Measurements from ENCODE around the gene ADGRD2.

ADGRD2 gene

DNA sequence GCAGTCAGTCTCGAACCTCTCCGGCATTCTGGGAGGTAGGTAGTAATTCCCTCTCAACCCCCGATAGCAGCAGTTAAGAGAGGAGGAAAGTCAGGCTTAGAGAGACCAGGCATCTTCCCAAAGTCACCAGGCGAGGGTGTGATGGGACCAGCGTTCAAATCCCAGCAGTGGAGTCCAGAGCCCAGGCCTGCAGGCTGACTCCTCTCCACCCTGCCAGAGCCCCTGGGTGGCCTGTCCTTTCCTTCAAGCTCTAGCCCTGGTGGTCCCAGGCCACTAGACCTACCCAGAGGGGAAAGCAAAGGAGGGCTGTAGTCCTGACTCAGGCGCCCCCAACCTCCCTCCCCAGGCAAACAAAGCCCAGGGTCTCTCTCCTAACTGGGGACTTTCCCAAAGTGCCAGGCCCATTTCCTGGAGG lies 61.2 kb downstream of the ADGRD2 start:
- no peak for DNase-seq (ENCODE audit: low read depth)

DNA sequence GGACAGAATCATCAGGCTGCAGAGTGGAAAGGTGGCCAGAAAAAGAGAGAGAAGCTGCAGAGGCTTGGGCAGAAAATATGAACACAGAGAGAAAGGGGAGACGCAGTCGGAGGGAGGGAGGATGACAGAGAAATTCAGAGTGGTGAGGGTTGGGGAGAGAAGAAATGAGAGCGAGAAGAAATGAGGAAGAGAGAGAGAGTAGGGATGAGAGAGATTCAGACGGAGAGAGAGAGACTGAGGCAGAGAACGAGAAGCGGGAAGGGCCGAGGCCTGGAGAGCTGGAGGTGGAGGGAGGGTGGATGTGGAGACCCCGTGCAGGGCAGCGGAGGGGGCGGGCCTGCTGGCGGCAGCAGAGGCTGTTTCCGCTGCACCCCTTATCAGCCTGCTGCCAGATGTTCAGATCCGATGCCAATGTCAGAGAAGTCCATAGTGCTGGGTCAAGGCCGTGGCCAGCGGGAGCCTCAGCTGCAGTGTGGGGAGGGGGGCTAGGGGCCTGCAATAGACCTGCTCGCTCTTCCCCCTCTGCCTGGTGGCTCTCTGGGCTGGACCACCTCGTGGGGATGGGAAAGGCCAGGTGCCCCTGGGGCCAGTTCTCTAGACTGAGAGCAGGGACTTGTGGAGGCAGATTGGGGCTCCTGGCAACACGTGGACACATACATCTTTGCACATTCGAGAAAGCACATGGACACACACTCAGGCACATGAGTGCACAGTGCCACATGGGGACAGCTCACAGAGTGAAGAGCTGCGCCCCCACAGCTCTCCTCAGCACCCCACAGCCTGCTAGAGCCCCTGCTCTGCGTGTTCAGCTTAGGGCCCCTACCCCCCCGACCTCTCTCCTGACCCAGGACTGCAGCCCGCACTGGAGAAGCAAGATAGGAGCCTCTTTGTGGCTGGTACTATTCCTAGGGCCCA lies 61.9 kb downstream of the ADGRD2 start:
- no peak for DNase-seq (ENCODE audit: low read depth)

DNA sequence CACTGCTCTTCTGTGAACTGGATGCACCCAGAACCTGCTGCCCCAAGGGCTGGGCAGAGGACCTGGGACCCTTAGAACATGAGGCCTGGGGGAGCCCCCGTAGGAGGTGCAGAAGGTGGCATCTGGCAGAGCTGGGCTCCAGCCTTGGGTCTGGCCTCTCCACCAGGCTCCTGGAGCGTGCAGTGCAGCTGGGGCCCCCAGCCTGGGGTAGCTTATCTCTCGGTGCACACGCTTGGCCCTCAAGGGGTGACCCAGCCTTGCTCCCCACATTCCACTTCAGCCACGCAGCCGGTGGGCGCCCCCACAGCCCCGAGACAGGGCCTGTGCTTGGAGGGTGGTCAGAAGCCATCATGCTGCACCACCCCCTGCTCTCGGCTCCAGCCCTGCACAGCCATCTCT lies 62.6 kb downstream of the ADGRD2 start:
- no peak for DNase-seq (ENCODE audit: low read depth)

DNA sequence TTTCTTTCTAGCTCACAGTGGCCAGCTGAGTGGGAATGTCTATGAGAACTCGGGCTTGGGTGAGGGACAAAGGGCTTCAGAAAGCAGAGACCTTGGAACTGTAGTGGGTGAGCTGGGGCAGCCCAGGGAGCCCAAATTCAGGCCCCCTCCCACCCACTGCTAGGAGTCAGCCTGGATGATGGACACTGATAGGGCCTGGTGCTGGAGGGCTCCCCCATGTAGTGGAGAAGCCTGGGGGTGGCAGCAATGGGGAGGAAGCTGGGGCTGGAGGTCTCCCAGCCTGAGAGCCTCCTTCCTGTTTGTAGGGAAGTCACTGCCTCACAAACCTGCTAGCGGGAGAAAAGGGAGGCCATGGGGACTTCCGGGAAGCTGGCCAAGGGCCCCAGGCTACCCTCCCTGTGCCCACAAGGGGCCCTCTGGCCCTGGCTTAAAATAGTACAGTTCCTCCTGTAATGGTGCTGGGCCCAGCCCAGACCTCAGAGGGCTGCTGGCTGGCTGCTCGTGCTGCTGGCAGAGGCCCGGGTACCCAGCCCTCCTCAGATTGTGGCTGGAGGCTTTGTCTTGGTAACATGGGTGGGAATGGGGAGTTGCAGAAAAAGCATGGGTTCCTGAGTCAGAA lies 63.2 kb downstream of the ADGRD2 start:
- no peak for DNase-seq (ENCODE audit: low read depth)

DNA sequence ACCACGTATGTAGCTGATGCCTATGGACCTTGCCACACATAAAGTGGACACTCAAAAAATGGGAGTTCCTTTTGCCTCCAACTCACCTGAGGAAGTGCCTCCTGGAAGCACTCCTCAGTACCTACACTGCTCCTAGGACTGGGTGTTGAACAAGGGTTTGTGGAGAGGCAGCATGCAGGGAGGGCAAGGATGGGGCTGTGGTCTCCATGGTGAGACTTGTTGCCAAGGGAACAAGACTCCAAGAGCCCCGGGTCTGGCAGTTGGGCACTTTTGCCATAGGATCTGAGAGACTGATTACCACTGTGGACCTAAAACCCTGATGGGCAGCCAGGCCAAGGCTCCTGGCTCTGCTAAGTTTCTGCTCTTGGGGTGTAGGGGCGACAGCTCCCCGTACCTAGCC lies 63.9 kb downstream of the ADGRD2 start:
- DNase-seq (ENCODE audit: low read depth): no peak

DNA sequence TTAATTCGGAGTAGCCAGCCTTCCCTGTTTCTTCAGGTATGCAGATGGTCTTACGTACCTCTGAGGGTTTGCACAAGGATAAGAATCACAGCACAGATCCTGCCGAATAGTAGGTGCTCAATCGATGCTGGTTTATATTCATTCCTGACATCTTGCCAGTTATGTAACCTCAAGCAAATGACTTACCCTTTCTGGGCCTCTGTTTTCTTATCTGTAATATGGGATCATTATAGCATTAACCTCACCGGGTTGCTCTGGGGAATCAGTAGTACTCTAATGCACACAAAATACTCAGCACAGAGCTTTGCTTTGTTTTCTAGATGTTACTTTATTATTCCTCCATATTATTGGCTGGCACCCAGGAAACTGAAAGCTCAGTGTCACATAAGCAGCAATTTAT lies 64.6 kb downstream of the ADGRD2 start:
- no peak for DNase-seq (ENCODE audit: low read depth)

DNA sequence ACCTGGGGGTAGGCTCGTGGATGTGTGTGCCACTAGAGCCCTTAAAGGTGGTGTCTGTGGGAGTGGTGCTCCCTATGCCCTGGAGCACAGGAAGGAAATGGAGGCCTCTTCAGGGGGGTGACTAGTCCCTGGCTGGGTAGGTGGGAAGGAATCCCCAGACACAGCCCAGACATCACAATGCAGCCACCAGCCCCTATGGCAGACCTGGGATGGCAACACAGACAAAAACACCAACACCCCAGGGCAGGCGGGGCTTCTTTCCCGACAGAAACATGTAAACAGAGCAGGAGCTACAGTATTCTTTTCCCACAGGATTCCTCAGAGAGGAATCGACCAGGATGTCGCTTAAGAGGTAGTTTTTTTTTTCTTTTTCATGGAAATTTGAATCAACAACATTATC lies 67.3 kb downstream of the ADGRD2 start:
- no peak for DNase-seq (ENCODE audit: low read depth)

DNA sequence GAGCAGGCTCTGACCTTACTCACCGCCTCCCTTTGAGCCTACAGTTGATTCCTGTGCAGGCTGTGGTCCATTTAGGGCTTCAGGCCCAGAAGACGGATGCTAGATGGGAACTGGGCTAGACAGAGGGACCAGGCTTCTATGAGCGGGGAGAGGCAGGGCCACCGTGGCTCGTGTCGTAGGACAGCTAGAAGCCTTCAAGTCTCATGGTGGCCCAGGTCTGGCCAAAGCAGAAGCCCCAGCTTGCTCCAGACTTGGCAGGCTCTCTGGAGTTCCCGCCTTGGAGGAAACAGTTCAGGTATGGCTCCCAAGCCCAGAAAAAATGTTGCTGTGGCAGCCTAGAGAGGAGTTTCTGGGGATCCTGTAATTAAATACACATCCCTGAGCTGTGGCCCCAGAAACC lies 67.9 kb downstream of the ADGRD2 start:
- no peak for DNase-seq (ENCODE audit: low read depth)

DNA sequence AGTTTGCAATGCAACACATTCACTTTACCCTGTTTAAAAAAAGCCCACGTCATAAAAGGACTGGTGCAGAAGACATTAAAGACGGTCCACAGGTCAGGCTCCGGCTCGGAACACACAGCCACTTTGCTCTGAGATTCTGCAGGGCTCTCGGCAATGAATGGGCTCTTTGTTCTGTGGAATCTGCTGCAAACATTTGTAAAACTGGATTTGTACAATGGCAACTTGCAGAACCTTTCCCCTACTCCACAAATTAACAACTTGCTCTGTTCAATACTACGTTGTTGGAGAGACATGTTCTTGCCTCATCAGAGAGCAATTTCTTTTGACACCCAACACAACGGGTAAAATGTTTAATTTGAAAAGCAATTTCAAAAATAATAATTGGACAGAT lies 70.0 kb downstream of the ADGRD2 start:
- no peak for DNase-seq (ENCODE audit: low read depth)

DNA sequence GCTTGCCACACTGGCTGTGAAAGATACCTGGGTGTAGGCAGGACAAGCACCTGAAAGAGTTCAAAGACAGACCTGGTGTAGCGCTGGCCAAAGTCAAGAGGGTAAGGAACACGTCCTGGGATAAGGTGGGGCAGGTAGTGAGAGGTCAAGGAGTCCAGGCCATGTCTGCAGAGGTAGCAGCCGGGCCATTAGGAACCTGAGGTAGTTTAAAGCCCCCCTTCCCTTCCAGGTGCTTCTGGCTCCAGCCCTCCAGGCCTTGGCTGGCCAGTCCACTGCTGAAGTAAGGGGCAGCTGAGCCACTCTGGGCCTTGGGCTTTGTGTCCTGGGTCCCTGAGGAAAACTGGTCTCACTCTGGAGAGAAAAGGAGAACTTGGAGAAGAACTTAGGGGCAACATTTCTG lies 70.9 kb downstream of the ADGRD2 start:
- no peak for DNase-seq (ENCODE audit: low read depth)

DNA sequence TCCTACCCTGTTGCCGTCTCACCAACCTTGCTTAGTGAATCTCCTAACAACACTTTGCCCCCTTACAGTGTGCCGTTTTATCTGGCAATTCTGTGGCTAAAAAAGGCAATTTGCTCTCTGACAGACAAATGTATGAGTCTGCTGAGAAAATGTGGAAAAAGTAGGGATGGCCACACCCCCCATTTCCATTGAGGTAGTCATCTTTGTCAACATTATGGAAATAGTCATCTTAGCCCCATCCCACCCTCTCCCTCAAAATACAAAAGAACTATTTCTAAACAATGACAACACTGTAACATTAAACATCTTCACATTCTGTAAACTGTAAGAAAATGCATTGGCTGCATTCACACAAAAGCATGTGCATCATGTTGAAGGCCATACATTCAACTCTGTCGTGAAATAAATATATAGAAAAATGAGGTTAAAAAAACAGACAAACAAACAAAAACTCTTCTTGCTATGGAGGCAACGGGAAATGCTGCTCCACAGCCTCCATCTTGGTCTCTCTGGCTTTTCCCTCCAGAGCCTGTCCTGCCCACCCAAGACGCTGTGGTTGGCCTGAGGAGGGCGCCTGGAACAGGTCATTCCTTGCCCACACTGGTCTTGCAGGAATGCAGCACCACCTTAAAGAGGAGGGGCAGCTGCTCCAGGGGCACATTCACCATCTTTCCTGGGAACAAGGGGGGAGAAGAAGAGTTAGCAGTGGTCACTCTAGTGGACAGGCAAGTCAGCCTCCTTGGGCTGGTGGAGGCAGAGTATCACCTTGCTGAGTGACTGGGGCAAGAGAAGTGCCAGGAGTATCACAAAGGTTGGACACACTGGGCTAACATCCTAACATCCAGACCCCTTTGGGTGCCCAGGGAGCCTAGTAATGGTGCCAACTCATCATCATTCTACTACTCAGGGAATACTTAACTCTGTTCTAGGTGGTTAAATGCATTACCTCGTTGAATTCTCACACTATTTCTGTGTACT lies 72.2 kb downstream of the ADGRD2 start:
- DNase-seq (ENCODE audit: low read depth): no peak

DNA sequence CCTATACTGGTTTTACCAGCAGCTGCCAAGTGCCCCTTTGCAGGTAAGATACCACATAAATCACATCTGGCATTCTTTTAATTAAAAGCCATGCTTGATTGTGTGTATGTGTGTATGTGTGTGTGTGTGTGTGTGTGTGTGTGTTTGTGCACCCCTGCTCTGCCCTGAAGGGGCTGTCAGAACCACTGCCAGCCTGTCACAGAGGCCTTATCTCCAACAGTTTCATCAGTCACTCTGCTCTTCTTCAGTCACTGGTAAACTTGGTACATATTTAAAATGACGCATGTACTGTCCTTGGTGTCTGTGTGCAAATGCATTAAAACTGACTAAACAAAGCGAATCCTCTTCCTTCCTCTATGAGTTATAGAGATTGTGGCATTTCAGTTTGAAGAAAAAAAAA lies 75.9 kb downstream of the ADGRD2 start:
- no peak for DNase-seq (ENCODE audit: low read depth)

DNA sequence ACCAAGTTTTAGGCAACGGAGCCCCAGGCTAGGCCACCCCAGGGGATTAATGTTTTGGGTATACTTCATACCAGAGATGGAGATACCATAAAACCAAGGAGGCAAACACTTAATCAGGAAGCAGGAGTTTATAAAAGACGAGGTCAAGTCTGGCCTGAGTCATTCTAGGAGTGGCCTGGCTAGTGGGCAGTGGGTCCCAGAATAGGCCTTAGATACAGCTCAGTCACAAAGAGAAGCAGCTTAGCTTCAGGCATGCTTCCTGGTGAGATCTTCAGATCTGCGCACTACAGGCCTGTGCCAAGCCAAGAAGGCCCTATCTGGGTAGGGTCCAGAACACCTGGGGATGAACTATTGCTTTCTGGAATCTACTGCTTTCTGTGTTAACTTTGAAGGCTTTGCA lies 77.5 kb downstream of the ADGRD2 start:
- DNase-seq (ENCODE audit: low read depth): no peak
